SK-N-SH (cell line): ENCODE results near the gene LMAN1L. TPM values are rescaled to one million over a fixed set of nuclear protein-coding genes. Genes with fewer than 3 reads are reported as not detected.

Experiments used
- CTCF ChIA-PET: fragments of 300-600, 350-600 bp; formaldehyde crosslinking; extraction: SDS; loops from one replicate; lab custom pipeline; 2021; lab: Yijun Ruan, JAX
- POLR2A ChIA-PET: fragments of 350-600 bp; sonication (Branson Sonifier 250); formaldehyde crosslinking; extraction: SDS; loops from one replicate; lab custom pipeline; 2020; ENCODE audit warnings: antibody characterized with exemption, inconsistent platforms; lab: Yijun Ruan, JAX
- DNase-seq: peaks from one replicate; pipeline ENCODE4 v3.0.0; 2012
- H2AFZ ChIP-seq: fragments of 200-600 bp; sonication (generic); 2 replicates; pipeline ENCODE4 v1.8.1; 2016; ENCODE audit warnings: antibody characterized with exemption, mild to moderate bottlenecking, low read depth
- H3F3A ChIP-seq: fragments of 200-600 bp; sonication (generic); replicated peaks from 2 replicates; pipeline ENCODE3; 2016; ENCODE audit warnings: antibody characterized with exemption, mild to moderate bottlenecking; ENCODE audit not compliant: insufficient read depth
- H3K27ac ChIP-seq, 2 experiments: fragments of 200-500 bp in 1 of 2; fragments of 200-600 bp in 1 of 2; sonication (Bioruptor generic) in 1 of 2; sonication (generic), shearing (Covaris generic) in 1 of 2; 2 replicates each; pipeline versions ENCODE4 v1.5.1 to v1.6.1; 2014 to 2016; ENCODE audit warnings: low read depth in 2 of 2, inconsistent platforms in 1 of 2, low read length in 1 of 2, mild to moderate bottlenecking in 1 of 2, mixed read lengths in 1 of 2
- H3K27me3 ChIP-seq: fragments of 200-600 bp; sonication (generic), shearing (Covaris generic); 2 replicates; pipeline ENCODE4 v1.6.1; 2016; ENCODE audit warnings: mixed run types; ENCODE audit not compliant: insufficient read depth
- H3K36me3 ChIP-seq, 2 experiments: fragments of 200-500 bp in 1 of 2; fragments of 200-600 bp in 1 of 2; sonication (Bioruptor generic) in 1 of 2; sonication (generic) in 1 of 2; replicated peaks in 1 of 2; 2 replicates each; pipeline versions ENCODE3 to v1.5.1; 2014 to 2016; ENCODE audit warnings: low read length in 1 of 2, mild to moderate bottlenecking in 1 of 2; ENCODE audit not compliant: insufficient read depth in 2 of 2, control insufficient read depth in 1 of 2
- H3K4me1 ChIP-seq, 2 experiments: fragments of 200-500 bp in 1 of 2; fragments of 200-600 bp in 1 of 2; sonication (Bioruptor generic) in 1 of 2; sonication (generic), shearing (Covaris generic) in 1 of 2; 2 replicates each; pipeline versions ENCODE4 v1.5.1 to v1.6.1; 2014 to 2016; ENCODE audit warnings: low read depth in 1 of 2, low read length in 1 of 2, mixed run types in 1 of 2; ENCODE audit not compliant: insufficient read depth in 2 of 2, control insufficient read depth in 1 of 2
- H3K4me2 ChIP-seq: fragments of 200-600 bp; sonication (generic), shearing (Covaris generic); 2 replicates; pipeline ENCODE4 v1.6.1; 2017; ENCODE audit warnings: mixed run types
- H3K4me3 ChIP-seq, 2 experiments: fragments of 200-500 bp in 1 of 2; fragments of 200-600 bp in 1 of 2; sonication (Bioruptor generic) in 1 of 2; sonication (generic), shearing (Covaris generic) in 1 of 2; 2 replicates each; pipeline versions ENCODE4 v1.5.1 to v1.8.1; 2014 to 2016; ENCODE audit warnings: low read depth in 2 of 2, inconsistent platforms in 1 of 2, low read length in 1 of 2, mild to moderate bottlenecking in 1 of 2, mixed read lengths in 1 of 2, moderate library complexity in 1 of 2
- H3K79me2 ChIP-seq: fragments of 200-600 bp; sonication (generic); 2 replicates; pipeline ENCODE4 v1.8.1; 2017; ENCODE audit warnings: mild to moderate bottlenecking; ENCODE audit not compliant: insufficient read depth
- H3K9ac ChIP-seq: fragments of 200-600 bp; sonication (generic); 2 replicates; pipeline ENCODE4 v1.6.1; 2017; ENCODE audit warnings: mixed run types
- H3K9me2 ChIP-seq: fragments of 200-600 bp; sonication (generic); 2 replicates; pipeline ENCODE4 v1.6.1; 2017; ENCODE audit warnings: mixed run types
- H3K9me3 ChIP-seq: fragments of 200-600 bp; sonication (generic); 2 replicates; pipeline ENCODE4 v1.6.1; 2017; ENCODE audit warnings: mixed run types, mild to moderate bottlenecking, moderate library complexity
- H4K20me1 ChIP-seq: fragments of 200-600 bp; sonication (generic); 2 replicates; pipeline ENCODE4 v1.6.1; 2017; ENCODE audit warnings: mild to moderate bottlenecking, mixed run types; ENCODE audit not compliant: insufficient read depth
- CTCF ChIP-seq: fragments of 200-600 bp; sonication (generic); IDR thresholded peaks from 2 replicates; pipeline ENCODE4 v1.6.1; 2017; ENCODE audit warnings: antibody characterized with exemption, mild to moderate bottlenecking, moderate library complexity
- ELF1 ChIP-seq: IDR thresholded peaks from 2 replicates; pipeline ENCODE4 v1.4.0; 2012
- EZH2phosphoT487 ChIP-seq: fragments of 200-600 bp; sonication (generic); IDR thresholded peaks from 2 replicates; pipeline ENCODE4 v1.6.1; 2017; ENCODE audit warnings: low read depth, mixed run types, mild to moderate bottlenecking, antibody characterized with exemption, moderate library complexity, borderline replicate concordance
- FOSL2 ChIP-seq: IDR thresholded peaks from 2 replicates; pipeline ENCODE4 v1.4.0; 2012; ENCODE audit warnings: low read depth, mild to moderate bottlenecking, moderate library complexity, borderline replicate concordance
- FOXJ3 ChIP-seq: sonication (generic); formaldehyde crosslinking; IDR thresholded peaks from 2 replicates; pipeline ENCODE4 v1.5.1; 2020; ENCODE audit warnings: mild to moderate bottlenecking, missing genetic modification reagents
- FOXM1 ChIP-seq: IDR thresholded peaks from 2 replicates; pipeline ENCODE4 v1.4.0; 2012; ENCODE audit warnings: low read depth, mild to moderate bottlenecking
- GATA2 ChIP-seq: sonication (generic); formaldehyde crosslinking; IDR thresholded peaks from 2 replicates; pipeline ENCODE4 v1.5.0; 2020; ENCODE audit warnings: mild to moderate bottlenecking, missing genetic modification reagents
- IRF3 ChIP-seq: fragments of 150-350 bp; IDR thresholded peaks from 2 replicates; pipeline ENCODE4 v1.6.1; 2016; ENCODE audit warnings: mild to moderate bottlenecking, low read depth, low read length
- JUND ChIP-seq: IDR thresholded peaks from 2 replicates; pipeline ENCODE4 v1.4.0; 2012
- MAX ChIP-seq: IDR thresholded peaks from 2 replicates; pipeline ENCODE4 v1.4.0; 2012; ENCODE audit warnings: low read depth
- MEF2A ChIP-seq: IDR thresholded peaks from 2 replicates; pipeline ENCODE4 v1.4.0; 2012; ENCODE audit warnings: low read depth, borderline replicate concordance
- MXI1 ChIP-seq: IDR thresholded peaks from 2 replicates; pipeline ENCODE4 v1.6.1; 2012; ENCODE audit warnings: mild to moderate bottlenecking, low read depth, low read length, improper control_type of control experiment
- NFIC ChIP-seq: IDR thresholded peaks from 2 replicates; pipeline ENCODE4 v1.4.0; 2012; ENCODE audit warnings: borderline replicate concordance
- RAD21 ChIP-seq: IDR thresholded peaks from 2 replicates; pipeline ENCODE4 v1.6.1; 2012; ENCODE audit warnings: mild to moderate bottlenecking, low read length
- RCOR1 ChIP-seq: fragments of 150-350 bp; IDR thresholded peaks from 2 replicates; pipeline ENCODE4 v1.6.1; 2017; ENCODE audit warnings: antibody characterized with exemption, low read length
- RXRA ChIP-seq: IDR thresholded peaks from 2 replicates; pipeline ENCODE4 v1.4.0; 2012; ENCODE audit warnings: low read depth, mild to moderate bottlenecking, borderline replicate concordance
- SIN3A ChIP-seq: IDR thresholded peaks from 2 replicates; pipeline ENCODE4 v1.6.1; 2012; ENCODE audit warnings: low read depth, mild to moderate bottlenecking, low read length, moderate library complexity, borderline replicate concordance
- TCF12 ChIP-seq: IDR thresholded peaks from 2 replicates; pipeline ENCODE4 v1.4.0; 2012
- USF1 ChIP-seq: IDR thresholded peaks from 2 replicates; pipeline ENCODE4 v1.4.0; 2012; ENCODE audit warnings: low read depth, borderline replicate concordance
- USF2 ChIP-seq: fragments of 150-350 bp; IDR thresholded peaks from 2 replicates; pipeline ENCODE4 v1.6.1; 2017; ENCODE audit warnings: antibody characterized with exemption, low read length, low read depth, borderline replicate concordance
- WGBS: methylation state at CpG from one replicate; pipeline ENCODE4 v1.1.6; 2017; ENCODE audit warnings: low lambda C conversion rate; 5-methylcytosine and 5-hydroxymethylcytosine counted together
- polyA plus RNA-seq, 3 experiments: library from polyadenylated mRNA; depleted of rRNA; stranded (reverse); fragments of >200 nt; gene quantifications; 2 replicates each; pipeline ENCODE4 v1.2.3, GENCODE V29; 2012

LMAN1L gene
- polyA plus RNA-seq, 1 of the 3 experiments (the other 2 are of a cell fraction), result 0.02 TPM

- no peak for DNase-seq
- H3K27me3 ChIP-seq, result no peaks in the 10 kb centered on the region
- WGBS, result 92% methylated on average over 18 of the region's 31 CpGs
- H2AFZ ChIP-seq, result no peak overlapping the region
- no peaks in the 10 kb centered on the region for H3K9me3 ChIP-seq
- H3F3A ChIP-seq, result no peaks in the 10 kb centered on the region
- ChIA-PET POLR2A (interaction anchor here (1.3 kb wide), 1 partner anchor 117 kb away, joined by 4 read pairs; the partner anchor contains the start of gene RPP25), CTCF (interaction anchor here (0.7 to 10.8 kb wide), 5 partner anchors 12 to 69 kb away, joined by 3 to 95 read pairs (median 3); no protein-coding TSS in a partner anchor)
- H3K9ac ChIP-seq, result no peak overlapping the region
- peaks cover 0 to 23% of the 10 kb centered on the region in 2 experiments; a peak in 2 of 4 replicates for H3K4me1 ChIP-seq
- H3K79me2 ChIP-seq, result no peaks in the 10 kb centered on the region
- H3K27ac ChIP-seq, result no peak overlapping the region
- no peak overlapping the region for H3K4me2 ChIP-seq
- TF ChIP-seq FOXJ3, result no peak
- no peak for TF ChIP-seq SIN3A
- no peak for TF ChIP-seq TCF12
- TF ChIP-seq RAD21, result no peak
- TF ChIP-seq ELF1, result no peak
- H3K36me3 ChIP-seq, result peaks cover 0 to 36% of the 10 kb centered on the region in 2 experiments
- no peaks in the 10 kb centered on the region for H3K9me2 ChIP-seq
- no peaks in the 10 kb centered on the region for H4K20me1 ChIP-seq
- H3K4me3 ChIP-seq, result no peak overlapping the region
These were observed 27.1 kb downstream of the LMAN1L start for GRCh38 chr15:74839526-74840395.

- Histone ChIP-seq H3K4me1 (peaks cover 0 to 23% of the 10 kb centered on the region in 2 experiments; a peak in 2 of 4 replicates), H3K4me3 (no peak overlapping the region), H4K20me1 (no peaks in the 10 kb centered on the region), H3K27ac (no peak overlapping the region), H2AFZ (no peak overlapping the region), H3K36me3 (peaks cover 0 to 42% of the 10 kb centered on the region in 2 experiments), H3K9ac (no peak overlapping the region), H3K27me3 (no peaks in the 10 kb centered on the region), H3K9me3 (no peaks in the 10 kb centered on the region), H3K79me2 (no peaks in the 10 kb centered on the region), H3K4me2 (peak overlapping the region; percentile 96; the same call in 1 of the 2 replicates), H3F3A (no peaks in the 10 kb centered on the region), H3K9me2 (no peaks in the 10 kb centered on the region)
- ChIA-PET POLR2A (interaction anchor here (1.2 to 1.3 kb wide), 2 partner anchors 14 to 116 kb away, joined by 4 read pairs; partner anchors contain the start of gene RPP25), CTCF (interaction anchor here (0.7 to 10.8 kb wide), 7 partner anchors 12 to 109 kb away, joined by 3 to 95 read pairs (median 12); no protein-coding TSS in a partner anchor)
- 92% methylated on average over 9 of the region's 9 CpGs for WGBS
- DNase-seq, result no peak
- no peak for TF ChIP-seq GATA2 (CRISPR knock-in tag)
- TF ChIP-seq USF2, result no peak
- TF ChIP-seq JUND, result no peak
- no peak for TF ChIP-seq USF1
- TF ChIP-seq TCF12, result no peak
- TF ChIP-seq FOSL2, result no peak
- no peak for TF ChIP-seq RXRA
- no peak for TF ChIP-seq NFIC
- TF ChIP-seq FOXM1, result no peak
- no peak for TF ChIP-seq MAX
- no peak for TF ChIP-seq IRF3
- no peak for TF ChIP-seq MXI1
- no peak for TF ChIP-seq MEF2A
- TF ChIP-seq EZH2phosphoT487, result no peak
- no peak for TF ChIP-seq RAD21
- no peak for TF ChIP-seq RCOR1
- no peak for TF ChIP-seq CTCF
These were observed 28.5 kb downstream of the LMAN1L start for GRCh38 chr15:74840851-74841775.
